ENCODE results near the gene CNTN4. TPM values are rescaled to one million over a fixed set of nuclear protein-coding genes. Genes with fewer than 3 reads are reported as not detected.

CNTN4 gene
- total and polyA plus RNA-seq, 8 donors = 2.5 to 10.8 (median 5.1) TPM

DNA sequence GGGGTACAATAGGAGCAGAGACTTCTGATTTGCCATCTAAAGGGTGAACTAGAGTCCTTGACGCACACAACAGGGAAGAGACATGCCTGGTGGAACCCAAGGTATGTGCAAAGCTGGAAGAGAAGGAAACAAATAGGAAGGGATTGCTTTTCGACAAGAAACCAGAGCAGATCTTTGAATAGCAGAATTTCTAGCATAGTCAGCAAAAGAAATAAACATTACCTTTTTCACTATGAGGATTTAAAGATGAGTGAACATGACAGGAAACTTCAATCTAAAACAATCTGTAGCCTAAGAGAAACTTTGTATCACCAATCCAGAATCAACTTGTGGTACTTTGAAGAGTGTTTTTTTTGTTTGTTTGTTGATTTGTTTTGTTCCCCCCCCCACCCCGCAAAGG lies 1006.6 kb downstream of the CNTN4 start:
- H3K27ac ChIP-seq = no peak overlapping the region
- no peaks in the 10 kb centered on the region for H3K36me3 ChIP-seq
- no peak for DNase-seq
- TF ChIP-seq CTCF (IDR thresholded peaks at IDR 0.05) = no peak
- 72 to 89% methylated on average over 3 of the region's 3 CpGs for WGBS, 2 donors
- no peak for FAIRE-seq
- intact Hi-C loops (cut with DNase I) = no loop called here
- H3K9me3 ChIP-seq = no peaks in the 10 kb centered on the region
- ATAC-seq = no peak
- H3K4me1 ChIP-seq = no peaks in the 10 kb centered on the region
- no peaks in the 10 kb centered on the region for H3K27me3 ChIP-seq
- no peak overlapping the region for H3K4me3 ChIP-seq

DNA sequence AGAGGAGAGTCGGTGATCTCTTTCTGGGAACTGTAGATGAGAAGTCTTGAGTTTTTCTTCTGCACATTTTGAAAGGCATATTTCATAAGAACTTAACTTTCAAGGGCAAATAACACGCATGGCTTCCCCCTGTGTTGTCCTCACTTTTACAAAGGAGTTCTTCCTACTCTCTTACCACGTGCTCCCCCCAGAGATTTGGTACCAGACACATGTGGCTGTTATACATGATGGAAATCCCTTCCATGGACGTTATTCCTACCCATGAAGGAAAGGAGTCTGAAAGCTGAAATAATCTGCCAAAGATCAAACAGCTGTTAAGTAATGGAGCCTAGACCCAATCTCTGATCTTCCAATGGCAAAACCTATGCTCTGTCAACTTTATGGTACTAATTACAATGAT lies 1007.1 kb downstream of the CNTN4 start:
- Histone ChIP-seq H3K27me3 (no peaks in the 10 kb centered on the region), H3K36me3 (no peaks in the 10 kb centered on the region), H3K27ac (no peak overlapping the region), H3K9me3 (no peaks in the 10 kb centered on the region), H3K4me3 (no peak overlapping the region), H3K4me1 (no peaks in the 10 kb centered on the region)
- no peak for FAIRE-seq
- WGBS, 2 donors = 52 to 71% methylated on average over 4 of the region's 4 CpGs
- no peak for ATAC-seq
- TF ChIP-seq CTCF (IDR thresholded peaks at IDR 0.05) = no peak
- intact Hi-C loops (cut with DNase I) = no loop called here
- DNase-seq = no peak

DNA sequence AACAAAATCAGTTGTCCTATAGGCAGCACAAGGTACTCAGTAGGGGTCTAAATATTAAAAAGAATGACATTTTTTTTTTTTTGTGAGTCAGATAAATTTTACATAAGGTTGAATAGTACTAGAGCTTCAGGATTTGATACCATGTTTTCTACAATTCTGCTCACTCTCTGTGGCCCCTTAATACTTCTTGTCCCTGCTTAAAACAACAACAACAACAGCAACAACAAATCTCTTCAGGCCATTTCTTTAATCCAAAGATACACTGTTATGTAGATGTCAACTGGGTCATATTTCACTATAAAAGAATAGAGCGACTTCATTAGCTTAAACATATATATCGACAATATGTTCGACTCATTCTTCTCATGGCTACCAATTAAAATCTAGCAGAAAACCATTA lies 1008.5 kb downstream of the CNTN4 start:
- no peaks in the 10 kb centered on the region for H3K9me3 ChIP-seq
- TF ChIP-seq CTCF (IDR thresholded peaks at IDR 0.05) = no peak
- WGBS, 2 donors = 95 to 98% methylated on average over 3 of the region's 3 CpGs

More for the DNA sequence above, 1008.5 kb downstream of the CNTN4 start:
- Histone ChIP-seq H3K4me3 (no peak overlapping the region), H3K36me3 (no peaks in the 10 kb centered on the region), H3K27ac (no peak overlapping the region), H3K27me3 (no peaks in the 10 kb centered on the region), H3K4me1 (no peaks in the 10 kb centered on the region)
- ATAC-seq = no peak
- intact Hi-C loops (cut with DNase I) = no loop called here
- no peak for FAIRE-seq
- DNase-seq = no peak
